HT-29 (cell line): ENCODE measurements around the gene MS4A15. TPM values are rescaled to one million over a fixed set of nuclear protein-coding genes. Genes with fewer than 3 reads are reported as not detected.
"Not testable (repeated sequence)": the region's sequence is repeated elsewhere in the genome, so short reads cannot be mapped to it uniquely, and the experiment has no call there.

ENCODE experiments used
- DNase-seq: peaks from one replicate; pipeline ENCODE4 v3.0.0-alpha.2; 2015; ENCODE audit warnings: low spot score
- total RNA-seq: library from RNA; depleted of rRNA; stranded (reverse); fragments of >200 nt; shearing (Covaris generic); gene quantifications from 2 replicates; pipeline ENCODE4 v1.2.3, GENCODE V29; 2014; rRNA removed

Gene MS4A15
- total RNA-seq, 1 experiment from 2014 or later = not detected

DNA sequence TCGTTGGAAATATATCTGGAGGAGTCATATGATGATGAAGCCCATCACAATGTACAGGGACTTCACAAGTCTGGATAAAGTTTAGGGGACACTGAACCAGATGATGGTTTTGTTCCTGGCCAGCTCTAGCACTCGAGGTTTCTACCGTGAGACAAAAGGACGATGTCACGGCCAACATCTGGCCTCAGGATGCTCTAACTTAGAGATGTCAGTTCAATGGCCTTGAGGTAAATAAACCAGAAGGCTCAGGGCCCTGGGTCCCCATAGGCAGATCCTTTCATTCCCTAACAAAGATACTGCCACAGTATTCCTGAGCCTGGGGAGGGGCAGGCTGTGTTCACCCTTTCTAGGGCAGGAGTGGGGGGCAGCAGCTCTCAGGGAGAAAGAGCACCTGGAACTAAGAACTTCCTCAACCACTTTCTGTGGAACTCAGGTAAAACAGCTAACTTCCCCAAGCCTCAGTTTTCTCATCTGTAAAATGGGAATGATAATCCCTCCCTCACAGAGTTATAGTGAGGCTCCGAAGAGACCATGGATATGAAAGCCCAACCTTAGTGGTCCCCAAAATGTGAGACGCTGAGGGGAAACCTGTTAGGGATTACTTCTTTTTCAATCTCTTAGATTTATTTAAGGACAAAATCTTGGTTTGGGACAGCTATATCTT lies 46.7 kb downstream of the MS4A15 start:
- DNase-seq = no peak

DNA sequence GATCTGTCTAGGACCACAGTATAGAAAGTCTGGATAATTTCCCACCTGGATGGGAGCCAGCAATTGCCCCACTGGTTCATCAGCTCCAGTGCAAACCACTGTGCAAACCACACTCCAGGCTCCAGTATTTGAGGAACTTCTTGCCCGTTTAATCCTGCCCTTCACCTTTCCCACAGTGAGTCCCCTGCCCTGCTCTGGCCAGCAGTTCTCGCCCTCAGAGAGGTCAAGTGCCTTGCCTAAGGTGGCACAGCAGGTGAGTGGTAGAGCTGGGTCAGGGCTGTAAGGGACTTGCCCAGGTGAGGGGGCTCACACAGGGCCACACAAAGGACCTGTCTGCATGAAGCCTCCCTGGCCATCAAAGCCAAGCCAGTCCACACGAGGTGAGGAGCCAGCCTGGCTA lies 52.6 kb downstream of the MS4A15 start:
- DNase-seq = no peak

DNA sequence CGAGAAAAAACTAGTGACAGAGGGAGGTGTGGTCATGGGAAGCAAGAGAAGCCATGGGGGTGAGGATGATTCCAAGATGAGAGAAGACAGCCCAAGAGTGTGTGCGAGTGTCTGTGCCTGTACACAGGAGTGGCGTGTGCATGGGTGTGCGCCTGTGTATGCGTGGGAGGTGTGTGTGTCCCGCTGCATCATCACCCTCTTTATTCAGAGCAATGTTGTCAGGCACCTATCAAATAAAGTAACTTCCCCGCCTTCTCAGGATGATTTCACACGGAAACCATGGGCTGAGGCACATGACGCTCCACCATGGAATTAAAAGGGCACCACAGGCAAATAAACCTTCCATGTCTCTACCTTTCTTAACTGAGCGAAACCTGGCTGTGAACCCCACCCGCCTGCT lies 53.0 kb downstream of the MS4A15 start:
- DNase-seq = no peak

GRCh38 chr11:60810151-60810550 lies 53.5 kb downstream of the MS4A15 start:
- no peak for DNase-seq

DNA sequence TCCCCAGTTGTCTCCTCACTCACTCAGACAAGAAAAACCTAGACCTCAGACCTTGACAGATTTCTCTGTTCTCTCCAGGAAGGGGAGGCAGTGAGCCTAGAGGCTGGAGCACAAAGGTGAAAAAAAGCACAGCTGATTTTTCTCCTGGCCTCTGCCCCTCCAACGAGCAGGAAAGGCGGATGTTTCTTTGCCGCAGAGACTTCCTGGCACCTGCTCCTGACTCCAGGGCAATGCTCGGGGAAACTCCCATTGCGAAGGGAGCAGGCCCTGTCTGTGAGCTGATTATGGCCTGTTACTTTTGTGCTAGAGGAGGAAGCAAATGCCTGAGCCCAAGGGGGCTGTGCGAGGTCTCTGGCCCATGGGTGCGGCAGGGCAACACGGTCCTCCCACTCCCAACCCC lies 53.9 kb downstream of the MS4A15 start:
- no peak for DNase-seq

- DNase-seq = no peak
Measured at GRCh38 chr11:60813324-60813723, 56.7 kb downstream of the MS4A15 start.

DNA sequence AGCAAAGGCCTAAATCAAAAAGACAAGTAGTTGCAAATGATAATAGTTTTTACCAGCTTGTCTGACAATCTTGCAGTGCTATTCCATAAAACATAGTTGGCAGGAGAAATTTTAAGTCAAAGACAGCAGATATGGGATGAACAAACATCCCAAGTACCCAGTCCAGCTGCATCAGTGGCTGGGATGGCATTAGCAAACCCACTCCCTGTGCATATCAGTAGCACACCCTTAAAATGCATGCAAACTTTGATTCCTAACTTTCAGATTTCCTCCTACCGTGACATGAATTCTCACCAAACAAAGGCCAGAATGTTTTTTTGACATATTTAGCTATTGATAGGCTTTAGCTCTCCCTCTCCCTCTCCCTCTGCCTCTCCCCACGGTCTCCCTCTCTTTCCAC lies 57.4 kb downstream of the MS4A15 start:
- no peak for DNase-seq

- DNase-seq = no peak
Measured at GRCh38 chr11:60816590-60817157, 60.0 kb downstream of the MS4A15 start.

DNA sequence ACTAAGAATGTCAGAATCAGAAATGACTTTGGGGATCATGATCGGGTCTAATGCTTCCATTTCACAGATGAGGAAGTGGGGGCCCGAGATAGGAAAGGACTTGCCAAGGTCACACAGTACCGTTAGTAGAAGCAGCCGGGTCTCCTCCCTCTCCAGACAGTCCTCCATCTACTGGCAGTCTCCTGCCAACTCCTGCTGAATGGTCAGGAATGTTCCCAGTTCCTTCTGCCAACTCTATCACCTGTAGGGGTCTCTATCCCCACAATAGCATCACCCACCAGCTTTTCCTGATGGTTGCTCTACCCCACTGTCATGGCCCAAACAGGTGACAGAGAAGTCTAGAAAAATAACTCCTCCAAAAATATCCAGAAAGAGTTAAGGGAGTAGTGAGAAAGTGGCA lies 61.4 kb downstream of the MS4A15 start:
- DNase-seq = no peak

- no peak for DNase-seq
Measured at GRCh38 chr11:60821827-60822599, 65.3 kb downstream of the MS4A15 start.

DNA sequence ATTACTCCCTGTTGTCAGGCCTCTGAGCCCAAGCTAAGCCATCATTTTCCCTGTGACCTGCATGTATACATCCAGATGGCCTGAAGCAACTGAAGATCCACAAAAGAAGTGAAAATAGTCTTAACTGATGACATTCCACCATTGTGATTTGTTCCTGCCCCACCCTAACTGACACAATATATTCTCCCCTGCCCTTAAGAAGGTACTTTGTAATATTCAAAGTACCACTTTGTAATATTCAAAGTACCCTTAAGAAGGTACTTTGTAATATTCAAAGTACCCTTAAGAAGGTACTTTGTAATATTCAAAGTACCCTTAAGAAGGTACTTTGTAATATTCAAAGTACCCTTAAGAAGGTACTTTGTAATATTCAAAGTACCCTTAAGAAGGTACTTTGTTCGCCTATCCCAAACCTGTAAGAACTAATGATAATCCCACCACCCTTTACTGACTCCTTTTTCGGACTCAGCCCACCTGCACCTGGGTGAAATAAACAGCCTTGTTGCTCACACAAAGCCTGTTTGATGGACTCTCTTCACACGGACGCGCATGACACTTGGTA lies 67.2 kb downstream of the MS4A15 start:
- not testable (repeated sequence) for DNase-seq

GRCh38 chr11:60825118-60825517 lies 68.5 kb downstream of the MS4A15 start:
- no peak for DNase-seq

GRCh38 chr11:60825790-60826189 lies 69.1 kb downstream of the MS4A15 start:
- no peak for DNase-seq

Other genes with a start within 250 kb of the MS4A15 start
- not detected in 2 replicates for gene MS4A13, start 241.5 kb upstream of the MS4A15 start, total RNA-seq
- not detected in 2 replicates for gene MS4A8, start 57.3 kb upstream of the MS4A15 start, total RNA-seq
- gene MS4A18, start 32.1 kb upstream of the MS4A15 start, total RNA-seq = not detected in 2 replicates
- not detected in 2 replicates for gene MS4A10, start 28.5 kb downstream of the MS4A15 start, total RNA-seq
- 56.4 and 60.6 TPM in 2 replicates for gene CCDC86, start 85.2 kb downstream of the MS4A15 start, total RNA-seq
- gene PTGDR2, start 99.1 kb downstream of the MS4A15 start, total RNA-seq = 0.41 TPM in 1 of 2 replicates, not detected in the other
- gene ZP1, start 110.7 kb downstream of the MS4A15 start, total RNA-seq = not detected in 2 replicates
- gene PRPF19, start 149.7 kb downstream of the MS4A15 start, total RNA-seq = 144 and 152 TPM in 2 replicates
- 96.5 and 102 TPM in 2 replicates for gene TMEM109, start 157.3 kb downstream of the MS4A15 start, total RNA-seq
- 35.6 and 37.5 TPM in 2 replicates for gene TMEM132A, start 167.6 kb downstream of the MS4A15 start, total RNA-seq
- 1.4 and 2.6 TPM in 2 replicates for gene SLC15A3, start 195.3 kb downstream of the MS4A15 start, total RNA-seq
- gene CD6, start 214.8 kb downstream of the MS4A15 start, total RNA-seq = 0.53 and 2.1 TPM in 2 replicates